ENCODE data around the gene STARD9.

GRCh38 chr15:42594095-42594494 is 18.7 kb downstream of the STARD9 start:
- TF ChIP-seq POLR2A (IDR thresholded peaks at IDR 0.05) (no peak), CTCF (IDR thresholded peaks at IDR 0.05) (no peak)

Measured in right lobe of liver (tissue), 4 donors.